HG03060 (cell line): Measurements from ENCODE around the gene SHISA2.
"Not testable (repeated sequence)": the region's sequence is repeated elsewhere in the genome, so short reads cannot be mapped to it uniquely, and the experiment has no call there.

Experiments
- ATAC-seq: cut with Tn5 transposase; IDR thresholded peaks from one replicate; pipeline ENCODE4 v1.9.1; 2021; ENCODE audit warnings: low read depth, moderate number of reproducible peaks; ENCODE audit not compliant: unreplicated experiment

SHISA2 gene

DNA sequence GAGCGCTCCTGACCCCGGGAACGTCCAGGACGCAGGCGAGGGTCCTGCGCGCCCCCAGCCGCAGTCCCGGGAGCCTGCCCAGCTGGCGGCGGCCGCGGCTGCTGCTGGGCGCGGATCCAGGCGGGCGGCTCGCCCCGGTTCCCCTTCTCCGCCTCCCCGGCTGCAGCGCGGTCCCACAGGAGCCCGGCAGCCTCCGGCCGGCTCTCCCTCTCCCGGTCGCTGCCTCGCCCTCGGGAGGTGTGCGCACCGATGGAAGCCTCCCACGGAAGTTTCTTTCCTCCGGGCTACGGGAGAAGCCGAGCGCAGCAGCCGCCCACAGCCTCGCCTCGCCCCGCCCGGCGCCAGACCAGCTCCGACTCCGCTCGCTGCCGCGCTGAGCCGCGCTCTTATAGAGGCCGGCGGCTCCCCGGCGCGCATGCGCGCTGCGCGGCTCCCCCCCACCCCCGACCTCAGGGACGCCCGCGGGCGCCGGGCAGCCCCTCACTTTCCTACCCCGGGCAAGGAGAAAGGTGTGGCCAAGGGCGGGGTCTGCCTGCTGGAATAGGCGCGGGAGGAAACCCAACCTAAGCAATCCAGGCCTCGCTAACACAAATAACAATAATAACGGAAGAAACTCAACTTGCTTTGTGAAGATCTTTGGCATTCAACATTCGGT is at the start of gene SHISA2:
Gene SHISA2 (minus strand): TSS at position 360 of the 655 bp plus-strand sequence. CDS start 1,041 bp downstream, outside the sequence.
- no peak for ATAC-seq

DNA sequence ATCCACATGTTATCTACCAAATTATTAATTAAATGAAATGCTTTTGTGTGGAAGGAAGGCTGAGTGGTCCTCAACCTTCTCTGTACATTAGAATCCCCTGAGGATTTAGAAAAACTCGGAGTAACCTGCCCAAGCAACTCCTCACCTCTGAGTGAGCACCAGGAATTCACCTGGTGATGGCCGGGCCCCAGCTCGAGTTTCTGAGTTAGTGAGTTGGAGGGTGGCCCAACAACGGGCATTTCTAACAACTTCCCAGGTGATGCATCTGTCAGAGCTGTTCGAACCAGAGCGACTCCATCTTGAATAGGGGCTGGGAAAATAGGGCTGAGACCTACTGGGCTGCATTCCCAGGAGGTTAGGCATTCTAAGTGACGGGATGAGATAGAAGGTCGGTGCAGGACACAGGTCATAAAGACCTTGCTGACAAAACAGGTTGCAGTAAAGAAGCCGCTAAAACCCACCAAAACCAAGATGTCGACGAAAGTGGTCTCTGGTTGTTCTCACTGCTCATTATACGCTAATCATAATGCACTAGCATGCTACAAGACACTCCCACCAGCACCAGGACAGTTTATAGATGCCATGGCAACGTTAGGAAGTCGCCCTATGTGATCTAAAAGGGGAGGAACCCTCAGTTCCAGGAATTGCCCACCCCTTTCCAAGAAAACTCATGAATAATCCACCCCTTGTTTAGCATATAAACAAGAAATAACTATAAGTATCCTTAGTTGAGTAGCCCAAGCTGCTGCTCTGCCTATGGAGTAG is 44.2 kb upstream of the SHISA2 start:
- no peak for ATAC-seq

DNA sequence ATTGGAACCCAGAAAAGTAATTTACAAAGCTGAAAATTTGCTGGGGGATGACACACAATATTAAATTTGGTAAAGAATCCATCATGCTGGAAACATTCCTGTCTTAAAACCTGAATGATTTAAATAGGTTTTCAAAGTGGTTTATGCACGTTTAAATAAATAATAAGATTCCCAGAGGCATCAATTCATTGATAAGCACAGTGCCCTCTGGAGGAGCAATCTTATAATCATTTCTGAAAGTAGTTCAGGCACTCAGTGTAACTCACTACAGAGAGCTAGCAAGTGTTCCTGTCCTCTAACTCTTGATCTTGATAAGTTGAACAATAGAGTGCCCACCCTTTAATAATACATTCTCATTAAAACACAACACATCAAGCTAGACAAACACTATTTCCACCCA is 43.5 kb upstream of the SHISA2 start:
- no peak for ATAC-seq

DNA sequence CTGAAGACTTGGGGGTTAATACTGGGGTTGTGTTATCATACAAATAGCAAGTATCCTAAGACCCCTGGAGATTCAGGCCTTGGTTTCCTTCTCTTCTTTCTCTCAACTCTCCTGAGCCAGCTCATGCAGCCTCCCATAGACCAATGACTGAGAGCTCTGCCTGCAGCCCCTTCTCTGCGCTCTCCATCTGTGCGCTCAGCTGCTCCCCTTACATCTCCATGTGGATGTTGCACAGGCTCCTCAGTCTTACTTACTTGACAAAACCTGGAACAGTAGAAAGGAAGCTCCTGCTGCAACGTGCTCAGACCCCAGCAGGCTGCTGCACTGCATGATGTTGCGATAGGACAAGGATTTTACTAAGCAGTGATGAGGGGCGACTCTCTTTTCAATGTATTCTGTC is 25.0 kb upstream of the SHISA2 start:
- not testable (repeated sequence) for ATAC-seq

DNA sequence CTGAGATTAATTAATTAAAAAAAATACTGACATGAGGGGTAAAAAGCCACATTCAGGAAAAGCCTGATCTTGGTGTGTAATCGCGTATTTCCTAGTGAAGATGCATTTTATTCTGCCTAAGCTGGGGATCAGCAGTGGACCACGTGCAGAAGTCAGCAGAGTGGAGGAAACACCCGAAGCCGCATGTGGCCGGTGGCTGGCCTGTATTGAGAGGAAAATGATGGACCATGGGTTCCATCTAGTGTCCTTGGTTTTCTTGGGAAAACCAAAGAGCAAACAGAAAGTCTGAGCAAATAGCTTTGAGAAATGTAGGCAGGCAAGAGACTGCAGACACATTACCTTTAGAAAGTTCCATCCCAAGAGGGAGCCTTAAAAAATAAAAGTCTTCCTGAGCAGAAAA is 23.7 kb upstream of the SHISA2 start:
- ATAC-seq, result no peak

DNA sequence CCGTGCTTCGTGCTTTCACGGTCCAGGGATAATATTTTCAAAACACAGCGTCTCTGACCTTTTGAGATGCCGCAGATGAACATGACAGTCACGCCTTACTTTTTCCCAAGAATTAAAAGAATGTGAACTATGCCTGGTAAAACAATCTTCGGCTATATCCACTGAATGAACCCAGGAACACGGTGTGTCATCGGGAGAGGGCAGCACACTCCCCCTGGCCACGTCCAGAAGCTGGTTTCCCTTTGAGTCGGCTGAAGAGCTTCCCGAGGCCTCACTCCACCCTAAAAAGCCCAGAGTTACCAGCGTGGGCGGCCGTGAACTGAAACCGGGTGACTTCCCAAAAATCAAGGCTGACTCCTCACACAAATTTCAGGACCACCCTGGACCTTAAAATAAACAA is 22.9 kb upstream of the SHISA2 start:
- ATAC-seq, result no peak

DNA sequence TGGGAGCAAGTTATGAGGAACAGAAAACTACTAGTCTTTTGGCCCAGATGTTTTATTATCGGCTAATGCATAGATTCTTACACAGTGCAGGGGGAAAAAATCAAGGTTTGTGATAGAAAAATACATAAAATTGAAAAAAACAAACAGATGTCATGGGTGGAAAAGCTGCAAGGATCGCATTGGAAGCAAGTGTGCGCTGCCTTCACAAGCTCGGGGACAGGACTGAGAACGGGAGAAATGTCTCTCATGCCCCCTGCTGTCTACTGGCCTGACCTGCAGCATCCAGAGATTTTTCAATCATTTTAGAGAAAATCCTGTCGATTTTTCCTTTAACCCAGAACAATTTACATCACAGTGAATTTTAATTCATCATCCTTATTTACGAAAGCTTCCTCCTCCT is 20.5 kb upstream of the SHISA2 start:
- not testable (repeated sequence) for ATAC-seq

DNA sequence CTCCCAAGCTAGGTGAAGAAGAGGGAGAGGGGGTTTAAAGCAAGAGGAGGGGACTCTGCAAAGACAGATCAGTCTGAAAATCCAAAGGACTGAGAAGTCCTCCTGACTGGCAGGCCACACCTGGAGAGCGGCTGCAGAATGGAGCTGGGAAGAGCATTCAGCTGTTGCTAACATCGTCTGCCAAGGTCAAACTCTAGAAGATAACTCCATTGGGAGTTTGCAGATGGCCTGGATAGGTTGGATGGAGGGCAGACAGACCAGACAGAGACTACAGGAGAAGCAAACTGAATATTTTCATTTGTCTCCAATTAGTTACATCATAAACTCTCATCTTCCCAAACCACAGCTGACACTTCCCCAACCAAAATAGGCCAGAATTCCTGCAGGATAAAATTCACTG is 19.9 kb upstream of the SHISA2 start:
- no peak for ATAC-seq

DNA sequence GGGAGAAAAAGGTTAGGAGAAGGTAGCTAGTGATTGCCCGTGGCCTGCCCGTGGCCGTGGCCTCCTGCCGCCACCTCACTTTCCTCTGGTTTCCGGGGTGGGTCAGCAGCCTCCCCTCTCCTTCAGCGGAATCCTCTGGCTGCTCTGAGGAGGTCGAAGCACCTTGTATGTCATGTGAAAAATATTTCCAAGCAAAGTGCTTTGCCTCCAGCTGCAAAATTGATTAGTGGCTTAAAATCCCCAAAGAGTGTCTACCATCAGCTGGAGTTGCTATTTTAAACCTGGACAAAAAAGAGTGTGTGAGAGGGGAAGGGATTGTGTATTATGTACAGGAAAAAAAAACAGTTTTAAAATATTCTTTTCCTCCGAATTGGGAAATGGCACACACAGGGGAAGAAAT is 17.8 kb upstream of the SHISA2 start:
- ATAC-seq, result not testable (repeated sequence)

DNA sequence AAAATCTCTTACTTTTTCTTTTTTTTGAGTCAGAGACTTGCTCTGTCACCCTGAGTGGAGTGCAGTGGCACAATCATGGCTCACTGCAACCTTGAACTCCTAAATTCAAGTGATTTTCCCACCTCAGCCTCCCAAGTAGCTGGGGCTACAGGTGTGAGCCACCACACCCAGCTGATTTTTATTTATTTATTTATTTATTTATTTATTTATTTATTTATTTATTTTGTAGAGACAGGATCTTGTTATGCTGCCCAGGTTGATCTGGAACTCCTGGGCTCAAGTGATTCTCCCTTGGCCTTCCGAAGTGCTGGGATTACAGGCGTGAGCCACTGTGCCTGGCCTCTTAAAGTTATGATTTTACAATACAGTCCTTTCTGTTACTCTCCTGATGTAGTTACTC is 16.6 kb upstream of the SHISA2 start:
- not testable (repeated sequence) for ATAC-seq

DNA sequence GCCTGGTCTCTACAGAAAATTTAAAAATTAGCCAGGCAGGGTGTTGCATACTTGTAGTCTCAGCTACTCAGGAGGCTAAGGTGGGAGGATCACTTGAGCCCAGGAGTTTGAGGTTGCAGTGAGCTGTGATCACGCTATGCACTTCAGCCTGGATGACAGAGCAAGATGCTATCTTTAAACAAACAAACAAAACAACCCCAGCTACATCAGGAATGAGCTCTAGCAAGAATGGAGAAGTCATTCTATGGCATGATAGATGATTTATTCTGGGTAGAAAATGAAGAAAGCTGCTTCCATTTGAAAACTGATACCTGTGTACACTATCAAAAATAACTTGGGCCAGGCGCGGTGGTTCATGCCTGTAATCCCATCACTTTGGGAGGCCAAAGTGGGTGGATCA is 15.8 kb upstream of the SHISA2 start:
- no peak for ATAC-seq

DNA sequence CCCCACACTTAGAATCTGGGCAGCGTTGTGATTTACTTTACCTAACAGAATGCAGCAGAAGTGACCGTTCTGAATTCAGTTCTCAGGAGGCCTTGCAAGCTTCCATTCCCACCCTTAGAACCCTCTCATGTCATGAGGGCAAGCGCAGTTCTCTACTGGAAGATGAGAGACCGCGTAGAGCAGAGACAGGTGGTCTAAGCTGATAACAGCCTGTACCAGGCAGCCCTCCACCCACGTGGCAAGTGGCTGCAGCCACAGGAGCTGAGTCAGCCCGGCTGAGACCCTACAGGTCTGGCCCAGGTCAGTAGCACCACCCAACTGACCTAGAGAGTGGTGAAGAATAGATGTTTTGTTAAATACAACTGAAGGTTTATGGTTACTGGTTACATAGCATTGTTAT is 14.7 kb upstream of the SHISA2 start:
- ATAC-seq, result not testable (repeated sequence)

DNA sequence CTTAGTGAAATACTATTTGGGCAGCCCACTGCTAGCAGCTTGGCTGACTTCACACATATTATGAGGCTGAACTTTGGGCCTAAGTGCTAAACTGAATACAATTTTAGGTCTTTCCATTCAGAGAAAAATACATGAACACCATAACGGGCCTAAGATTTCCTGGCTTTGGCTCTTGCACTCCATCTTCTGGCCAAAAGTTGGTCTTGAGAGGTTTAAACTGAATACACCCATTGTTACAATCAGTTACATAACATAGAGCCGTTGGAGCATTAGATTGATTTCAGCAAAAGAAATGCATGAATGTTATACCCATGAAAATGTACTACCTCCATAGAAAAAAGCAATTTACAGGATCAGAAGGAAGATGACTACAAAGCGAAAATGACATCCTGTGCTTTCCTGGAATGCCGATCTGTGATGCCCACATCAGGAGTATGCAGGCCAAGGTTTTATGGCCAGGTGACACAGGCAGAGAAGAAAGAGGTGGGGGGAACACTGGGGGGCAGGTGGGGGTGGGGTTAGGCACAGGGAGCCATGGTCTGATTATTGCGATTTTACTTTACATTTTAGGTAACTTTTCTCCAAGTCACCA is 11.1 kb upstream of the SHISA2 start:
- ATAC-seq, result no peak

DNA sequence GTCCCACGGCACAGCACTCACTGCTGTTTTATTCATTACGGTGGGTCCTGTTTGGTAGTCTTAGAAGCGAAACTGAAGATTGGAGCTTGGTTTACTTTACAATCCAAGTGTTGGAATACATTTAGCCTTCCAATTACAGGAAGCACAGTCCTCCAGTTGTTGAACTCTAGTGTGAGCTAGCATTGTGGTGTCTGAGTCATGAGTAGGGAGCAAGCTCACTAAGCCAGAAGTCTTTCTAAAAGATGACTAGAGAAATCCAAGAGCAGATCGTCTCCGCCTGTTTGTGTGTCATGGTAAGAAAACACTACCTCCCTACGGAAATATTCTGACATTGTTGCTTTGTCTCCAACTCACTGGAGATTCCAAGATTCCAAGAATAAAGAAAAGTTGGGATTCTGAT is 10.1 kb upstream of the SHISA2 start:
- ATAC-seq, result no peak

DNA sequence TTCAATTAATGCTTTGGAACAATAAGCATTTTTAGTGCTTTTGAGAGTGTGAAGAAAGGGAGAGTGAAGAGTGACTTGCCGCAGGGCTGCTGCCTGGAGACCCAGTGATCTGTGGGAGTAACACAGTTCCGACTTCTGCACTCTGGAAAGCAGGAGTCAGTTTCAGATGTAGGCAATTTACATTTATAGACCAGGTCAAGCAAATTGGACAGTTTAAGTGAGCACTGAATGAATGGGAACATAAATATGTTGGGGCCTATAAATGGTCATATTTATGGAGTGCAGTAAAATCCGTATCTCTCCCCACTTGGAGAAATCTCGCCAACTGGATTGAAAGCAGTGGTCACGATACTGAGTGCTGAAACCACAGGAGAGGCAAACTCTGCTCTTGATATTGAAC is 9.4 kb upstream of the SHISA2 start:
- ATAC-seq, result no peak

DNA sequence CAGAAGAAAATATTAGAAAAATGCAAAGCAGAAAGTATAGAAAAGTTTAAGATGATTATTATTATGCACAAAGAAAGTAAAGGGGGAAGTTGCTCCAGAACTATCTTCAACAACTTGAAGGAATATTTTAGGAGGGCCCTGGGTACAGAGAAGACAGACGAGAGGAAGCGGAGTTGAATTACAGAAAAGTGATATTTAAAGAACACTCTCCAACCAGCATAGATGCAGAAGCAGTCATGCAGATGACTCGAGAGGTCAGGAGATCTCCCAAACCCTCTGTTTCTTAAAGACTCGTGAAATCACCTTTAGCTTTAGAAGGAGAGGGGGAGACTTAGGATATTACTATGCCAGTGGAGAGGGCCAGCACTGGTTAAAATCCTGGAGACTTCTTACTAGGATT is 8.5 kb upstream of the SHISA2 start:
- no peak for ATAC-seq

DNA sequence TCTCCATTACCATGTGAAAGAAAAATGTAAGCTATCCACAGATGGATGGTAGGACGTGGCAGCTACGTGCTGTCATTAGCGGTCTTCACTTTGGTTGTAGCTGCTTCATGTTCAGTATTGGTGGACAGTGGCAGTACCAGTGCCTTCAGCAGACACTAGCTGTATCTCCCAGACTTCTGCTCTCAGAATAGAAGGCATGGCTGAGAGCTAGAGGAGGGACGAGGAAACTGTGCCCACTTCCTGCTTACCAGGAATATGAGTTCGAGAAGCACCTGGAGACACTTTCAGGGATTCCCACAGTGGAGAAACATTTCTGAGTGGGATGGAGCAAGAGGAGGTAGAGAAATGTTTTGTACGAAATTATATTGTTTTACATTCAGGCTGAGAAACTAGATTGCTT is 6.9 kb upstream of the SHISA2 start:
- no peak for ATAC-seq

DNA sequence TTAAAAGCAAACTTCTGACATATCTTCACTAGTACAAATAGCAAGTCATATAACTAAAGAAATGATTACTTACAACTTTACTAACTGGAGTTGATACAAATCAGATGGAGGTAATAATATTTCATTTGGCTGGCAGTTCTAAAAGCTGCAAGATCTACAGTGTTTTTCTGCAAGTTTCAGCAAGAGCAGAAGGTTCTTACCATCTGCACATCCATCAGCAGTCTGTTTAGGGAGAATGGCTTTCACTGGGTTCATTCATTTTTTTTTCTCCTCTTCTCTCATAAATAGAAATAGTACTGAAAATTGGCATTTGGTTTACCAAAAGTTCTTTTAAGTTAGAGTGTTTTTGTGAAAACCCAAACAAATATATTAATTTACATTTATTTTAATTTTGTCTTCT is 3.1 kb upstream of the SHISA2 start:
- ATAC-seq, result no peak

DNA sequence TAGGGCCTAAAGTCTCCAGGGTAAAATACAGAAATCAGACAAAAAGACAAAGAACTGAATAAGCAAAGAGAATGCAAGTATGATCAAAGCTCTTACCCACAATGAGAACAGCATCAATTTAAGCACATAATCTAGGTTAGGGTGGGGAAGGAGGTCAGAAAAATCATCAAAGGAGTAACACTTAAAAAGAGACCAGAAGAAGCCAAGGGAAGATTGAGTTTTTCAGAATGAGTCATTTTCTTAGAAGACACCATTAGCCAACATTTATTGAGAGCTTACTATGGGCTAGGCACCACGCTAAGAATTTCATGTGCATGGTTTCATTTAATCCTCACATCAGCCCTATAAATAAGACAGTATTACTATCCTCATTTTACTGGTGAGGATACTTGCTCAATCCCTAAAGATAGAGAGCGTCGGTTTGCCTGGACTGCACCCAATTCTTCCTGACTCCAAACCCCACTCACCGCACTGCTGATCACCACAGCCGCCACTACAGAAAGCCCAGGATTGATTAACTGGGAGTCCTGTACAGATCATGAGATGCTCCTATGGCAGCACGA is 1.7 kb upstream of the SHISA2 start:
- ATAC-seq, result no peak

DNA sequence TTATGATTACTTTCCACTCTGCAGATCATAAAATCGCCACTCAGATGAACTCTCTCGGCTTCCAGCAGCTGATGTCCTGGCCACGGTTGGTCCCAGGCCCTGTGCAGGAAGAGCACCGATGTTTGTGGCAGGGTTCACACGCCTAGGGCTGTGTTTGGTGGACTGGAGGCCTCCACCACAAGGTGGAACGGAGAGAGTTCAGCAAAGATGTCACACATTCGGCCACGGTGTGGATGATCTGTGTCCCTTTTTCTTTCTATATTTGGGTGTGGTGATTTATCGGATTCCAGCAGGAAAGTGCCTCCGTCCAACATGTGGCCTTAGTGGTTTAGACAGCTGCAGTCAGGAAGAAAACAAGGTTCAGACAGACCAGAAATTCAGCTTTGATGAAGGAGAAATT is 521 bp upstream of the SHISA2 start:
- no peak for ATAC-seq

DNA sequence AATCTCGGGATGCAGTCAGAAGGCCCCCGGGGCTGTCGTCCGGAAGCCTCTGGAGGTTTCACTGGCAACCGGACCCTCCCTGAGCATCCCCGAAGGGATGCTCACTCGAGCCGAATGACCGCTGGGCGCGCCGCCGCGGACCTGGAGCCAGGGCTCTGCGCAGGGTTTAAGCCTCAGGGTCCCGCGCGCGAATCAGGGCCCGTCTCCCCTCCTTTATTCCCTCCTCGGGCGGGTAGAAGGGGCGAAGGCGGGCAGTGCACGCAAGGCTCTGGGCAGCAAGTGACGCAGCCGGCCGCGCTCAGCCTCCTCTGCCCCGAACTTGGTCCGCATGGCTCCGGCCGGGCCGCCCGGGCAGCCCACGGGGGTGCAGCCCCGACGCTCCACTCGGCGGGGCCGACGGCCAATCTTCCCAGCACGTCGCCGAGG is 572 bp downstream of the SHISA2 start:
- ATAC-seq, result no peak
